ENCODE data around the gene GABRB1.
"Not testable (repeated sequence)": the region's sequence is repeated elsewhere in the genome, so short reads cannot be mapped to it uniquely, and the experiment has no call there.

Gene GABRB1

DNA sequence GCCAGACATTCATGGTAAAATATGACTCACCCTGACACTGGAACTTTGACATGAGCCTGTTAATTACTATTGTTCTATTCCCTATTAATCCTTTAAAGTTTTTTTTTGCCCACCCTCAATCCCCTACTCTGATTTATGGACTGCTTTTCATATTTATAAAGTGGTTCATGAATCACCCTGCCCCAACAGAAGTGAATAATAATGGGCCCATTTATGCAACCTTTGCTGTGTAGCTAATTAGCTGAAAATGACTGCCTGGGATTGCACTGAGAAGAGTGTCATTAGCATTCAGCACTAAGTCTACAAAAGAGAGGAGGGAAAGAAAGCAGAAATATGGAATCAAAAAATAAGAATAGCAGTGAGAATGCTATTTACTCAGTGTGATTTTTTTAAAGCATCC, 277.8 kb downstream of the GABRB1 start:
- DNase-seq (ENCODE audit: low read depth), result no peak

DNA sequence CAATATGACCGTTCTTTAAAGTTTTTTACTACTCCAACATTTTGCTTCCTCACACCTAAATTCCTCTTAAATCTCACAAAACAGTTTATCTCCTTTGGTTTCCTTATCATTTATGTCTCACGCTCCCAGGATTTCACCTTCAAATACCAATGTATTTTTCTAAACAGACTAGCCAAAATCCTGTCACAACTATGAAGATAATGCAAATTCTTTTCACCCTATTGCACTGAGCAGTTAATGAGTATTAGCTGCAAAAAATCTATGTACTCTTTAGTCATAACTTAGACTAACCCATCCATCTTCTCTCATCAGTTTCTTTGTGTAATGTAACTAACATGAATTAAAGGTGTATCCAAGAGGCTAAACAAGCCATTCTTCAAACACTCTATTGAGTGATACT, 280.8 kb downstream of the GABRB1 start:
- DNase-seq (ENCODE audit: low read depth), result no peak

DNA sequence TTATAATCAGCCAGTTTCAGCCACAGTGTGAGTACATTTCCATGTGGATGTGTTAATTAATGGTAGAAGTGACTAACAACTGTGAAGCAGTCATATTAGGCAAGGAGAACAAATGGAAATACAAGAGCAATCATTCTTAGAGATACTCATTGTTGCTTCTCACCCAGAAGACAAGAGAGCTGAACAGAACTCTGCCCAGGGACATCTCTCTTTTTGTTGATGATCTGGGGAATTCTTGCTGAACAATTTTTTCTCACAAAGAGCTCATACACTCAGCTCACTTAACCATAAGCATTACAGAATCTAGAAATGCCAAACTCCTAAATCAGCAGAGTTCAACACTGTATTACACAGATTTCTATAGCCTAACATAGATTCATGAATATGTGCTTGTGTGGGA, 282.0 kb downstream of the GABRB1 start:
- DNase-seq (ENCODE audit: low read depth), result no peak

DNA sequence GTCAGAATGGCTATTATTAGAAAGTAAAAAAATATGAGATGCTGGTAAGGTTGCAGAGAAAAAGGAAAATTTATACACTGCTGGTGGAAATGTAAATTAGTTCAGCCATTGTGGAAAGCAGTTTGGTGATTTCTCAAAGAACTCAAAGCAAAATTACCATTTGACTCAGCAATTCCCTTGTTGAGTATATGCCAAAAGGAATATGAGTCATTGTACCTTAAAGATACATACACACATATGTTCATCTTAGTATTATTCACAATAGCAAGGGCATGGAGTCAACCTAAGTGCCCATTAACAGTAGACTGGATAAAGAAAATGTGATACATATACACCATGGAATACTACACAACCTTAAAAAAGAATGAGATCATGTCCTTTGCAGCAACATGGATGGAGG, 284.0 kb downstream of the GABRB1 start:
- no peak for DNase-seq (ENCODE audit: low read depth)

DNA sequence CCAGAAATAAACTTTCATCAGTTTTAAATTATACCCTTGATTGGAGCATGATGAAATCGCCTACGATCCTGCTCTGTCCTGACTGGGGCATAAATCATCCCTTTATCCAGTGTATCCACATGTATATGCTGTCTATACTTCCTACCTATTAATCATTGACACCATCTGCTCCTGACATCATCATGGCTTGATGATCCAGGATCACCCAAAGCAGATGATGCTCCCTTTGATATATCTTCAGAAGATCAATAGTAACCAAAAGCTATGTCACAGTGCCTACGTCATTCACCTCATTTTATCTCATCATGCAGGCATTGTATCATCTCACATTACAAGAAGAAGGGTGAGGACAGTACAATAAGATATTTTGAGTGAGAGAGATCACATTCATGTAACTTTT, 294.7 kb downstream of the GABRB1 start:
- DNase-seq (ENCODE audit: low read depth), result no peak

GRCh38 chr4:47330866-47331265, 299.5 kb downstream of the GABRB1 start:
- DNase-seq (ENCODE audit: low read depth), result no peak

- DNase-seq (ENCODE audit: low read depth), result no peak
These were observed 303.3 kb downstream of the GABRB1 start for GRCh38 chr4:47334652-47335051.

- DNase-seq (ENCODE audit: low read depth), result no peak
These were observed 306.5 kb downstream of the GABRB1 start for GRCh38 chr4:47337893-47338292.

GRCh38 chr4:47340914-47341313, 309.5 kb downstream of the GABRB1 start:
- no peak for DNase-seq (ENCODE audit: low read depth)

GRCh38 chr4:47342796-47343195, 311.4 kb downstream of the GABRB1 start:
- no peak for DNase-seq (ENCODE audit: low read depth)

DNA sequence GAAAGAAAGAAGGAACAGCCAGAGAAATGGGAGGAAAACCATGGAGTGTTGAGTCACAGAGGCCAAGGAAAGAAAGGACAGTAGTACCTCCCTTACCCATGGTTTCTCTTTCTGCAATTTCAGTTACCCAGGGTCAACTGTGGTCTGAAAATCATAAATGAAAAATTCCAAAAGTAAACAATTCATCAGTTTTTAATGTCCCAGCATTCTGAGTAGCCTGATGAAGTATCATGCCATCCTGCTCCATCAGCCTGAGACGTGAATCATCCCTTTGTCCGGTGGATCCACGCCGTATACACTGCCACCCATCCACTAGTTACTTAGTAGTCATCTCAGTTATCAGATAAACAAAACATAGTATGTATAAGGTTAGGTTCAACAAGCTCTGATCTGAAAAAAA, 318.0 kb downstream of the GABRB1 start:
- no peak for DNase-seq (ENCODE audit: low read depth)

DNA sequence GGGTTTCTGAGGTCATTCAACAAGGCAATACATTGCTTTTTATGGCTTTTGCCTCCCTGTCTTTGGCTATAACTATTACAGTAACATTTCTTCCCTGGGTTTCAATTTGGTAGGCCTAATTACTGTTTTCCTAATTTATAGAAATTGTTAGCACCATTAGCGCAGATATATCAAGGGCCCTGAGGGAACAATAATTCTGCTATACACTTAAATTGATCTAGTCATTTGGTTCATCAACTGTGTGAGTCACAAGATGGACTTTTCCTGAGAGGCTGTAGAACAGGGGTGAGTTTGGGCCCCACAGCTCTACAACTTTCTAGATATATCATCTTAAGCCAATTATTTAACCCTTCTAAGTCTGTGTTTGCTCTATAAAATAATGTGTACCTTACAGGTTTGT, 324.2 kb downstream of the GABRB1 start:
- no peak for DNase-seq (ENCODE audit: low read depth)

GRCh38 chr4:47359891-47360290, 328.5 kb downstream of the GABRB1 start:
- no peak for DNase-seq (ENCODE audit: low read depth)

- no peak for DNase-seq (ENCODE audit: low read depth)
These were observed 336.4 kb downstream of the GABRB1 start for GRCh38 chr4:47367761-47368160.

DNA sequence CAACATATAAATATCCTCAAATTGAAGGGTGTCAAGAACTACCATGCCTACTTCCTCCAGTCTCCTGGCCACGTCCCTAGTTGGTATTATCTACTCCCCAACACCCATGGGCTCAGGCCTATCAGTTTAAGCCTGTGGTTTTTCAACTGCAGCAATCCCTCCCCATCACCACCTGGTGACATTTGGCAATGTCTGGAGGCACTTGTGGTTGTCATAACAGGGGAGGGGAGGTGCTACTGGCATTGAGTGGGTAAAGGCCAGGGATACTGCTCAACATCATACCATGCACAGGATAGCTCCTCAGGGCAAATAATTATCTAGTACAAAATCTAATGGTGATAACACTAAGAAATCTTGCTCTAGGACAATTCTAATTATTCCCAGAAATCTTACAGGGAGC, 336.8 kb downstream of the GABRB1 start:
- DNase-seq (ENCODE audit: low read depth), result no peak

GRCh38 chr4:47372561-47372960, 341.2 kb downstream of the GABRB1 start:
- DNase-seq (ENCODE audit: low read depth), result no peak

- no peak for DNase-seq (ENCODE audit: low read depth)
These were observed 341.8 kb downstream of the GABRB1 start for GRCh38 chr4:47373174-47373573.

GRCh38 chr4:47373709-47374108, 342.3 kb downstream of the GABRB1 start:
- no peak for DNase-seq (ENCODE audit: low read depth)

DNA sequence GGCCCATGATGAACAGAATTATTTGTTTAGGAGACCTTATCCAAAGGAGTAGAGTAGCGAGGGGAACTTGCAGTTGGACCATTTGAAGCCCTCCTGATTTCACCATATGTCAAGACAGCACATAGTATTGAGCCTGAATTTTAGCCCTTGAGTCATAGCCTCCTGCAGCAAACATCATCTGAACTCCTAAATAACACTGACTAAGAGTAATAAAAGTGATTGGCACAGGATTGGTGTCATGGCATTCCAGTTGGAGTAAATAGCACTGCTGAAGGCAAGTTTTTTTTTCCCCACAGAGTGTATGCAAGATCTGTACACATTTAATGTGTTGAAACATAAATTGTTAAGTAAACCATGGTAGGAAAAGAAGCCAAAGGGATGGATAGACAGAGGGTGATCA, 343.1 kb downstream of the GABRB1 start:
- DNase-seq (ENCODE audit: low read depth), result no peak

DNA sequence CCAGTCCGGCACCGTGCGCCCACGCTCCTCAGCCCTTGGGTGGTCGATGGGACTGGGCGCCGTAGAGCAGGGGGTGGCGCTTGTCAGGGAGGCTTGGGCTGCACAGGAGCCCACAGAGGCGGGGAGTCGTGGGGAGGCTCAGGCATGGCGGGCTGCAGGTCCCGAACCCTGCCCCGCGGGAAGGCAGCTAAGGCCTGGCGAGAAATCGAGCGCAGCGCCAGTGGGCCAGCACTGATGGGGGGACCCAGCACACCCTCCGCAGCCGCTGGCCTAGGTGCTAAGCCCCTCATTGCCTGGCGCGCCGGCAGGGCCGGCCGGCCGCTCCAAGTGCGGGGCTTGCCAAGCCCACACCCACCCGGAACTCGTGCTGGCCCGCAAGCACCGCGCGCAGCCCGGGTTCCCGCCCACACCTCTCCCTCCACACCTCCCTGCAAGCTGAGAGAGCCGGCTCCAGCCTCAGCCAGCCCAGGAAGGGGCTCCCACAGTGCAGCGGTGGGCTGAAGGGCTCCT, 346.7 kb downstream of the GABRB1 start:
- DNase-seq (ENCODE audit: low read depth), result not testable (repeated sequence)

GRCh38 chr4:47381172-47381571, 349.8 kb downstream of the GABRB1 start:
- DNase-seq (ENCODE audit: low read depth), result no peak

DNA sequence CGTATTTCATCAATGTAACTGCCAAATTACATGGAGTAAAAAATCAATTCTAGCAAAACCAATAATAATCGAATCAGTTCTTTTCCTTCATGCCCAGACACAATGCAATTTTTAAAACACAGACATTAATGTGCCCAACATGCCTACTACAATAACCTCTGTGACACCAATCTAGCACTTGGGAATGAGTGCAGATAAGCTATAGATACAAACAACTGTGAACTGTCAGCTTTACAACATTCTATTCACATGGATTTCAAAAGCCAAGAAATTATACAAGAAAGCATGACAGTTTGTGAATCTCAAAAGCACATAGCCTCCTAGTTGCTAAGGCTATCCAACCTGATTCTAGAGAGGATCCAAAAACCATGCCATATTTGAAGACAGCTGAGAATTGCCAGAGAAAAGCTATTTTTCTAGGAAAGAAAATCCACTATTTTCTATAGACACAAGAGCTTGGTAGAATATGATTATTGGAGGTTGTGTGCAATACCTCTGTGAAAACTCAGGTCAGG, 351.5 kb downstream of the GABRB1 start:
- no peak for DNase-seq (ENCODE audit: low read depth)

- DNase-seq (ENCODE audit: low read depth), result no peak
These were observed 352.6 kb downstream of the GABRB1 start for GRCh38 chr4:47383829-47384427.

- no peak for DNase-seq (ENCODE audit: low read depth)
These were observed 354.8 kb downstream of the GABRB1 start for GRCh38 chr4:47386146-47386545.

Data from activated T-cell treated with anti-CD3 and anti-CD28 coated beads for 1 hour (primary cell).